ENCODE data around the gene ZIC4. TPM values are rescaled to one million over a fixed set of nuclear protein-coding genes. Genes with fewer than 3 reads are reported as not detected.

The ZIC4 gene
- total and polyA plus RNA-seq, 10 of the 15 experiments (the other 5 are each of a cell fraction or from before 2014, with no cell fraction given), result not detected

- H3K4me1 ChIP-seq (ENCODE audit: control insufficient read depth, insufficient read depth, low read length), result no peaks in the 10 kb centered on the region
- BruUV-seq (replicated peaks), result no TSS peak
- H3K4me3 ChIP-seq, result no peak overlapping the region
- CTCF ChIA-PET, result no interaction called here
- DNase-seq (ENCODE audit: low read depth, low spot score), result no peak
- no peak overlapping the region for H3K27ac ChIP-seq (ENCODE audit: control insufficient read depth, insufficient read depth)
- TF ChIP-seq RUNX3 (IDR thresholded peaks at IDR 0.05; ENCODE audit: low read length) (no peak), SMARCA5 (IDR thresholded peaks at IDR 0.05) (no peak), ZNF217 (IDR thresholded peaks at IDR 0.05) (no peak), NR2F1 (conservative IDR thresholded peaks at IDR 0.05) (no peak), SIN3A (IDR thresholded peaks at IDR 0.05; ENCODE audit: low read depth, low read length) (no peak), JUND (IDR thresholded peaks at IDR 0.05; ENCODE audit: low read depth, low read length) (no peak), TBL1XR1 (IDR thresholded peaks at IDR 0.05; ENCODE audit: low read depth, low read length) (no peak), TCF3 (IDR thresholded peaks at IDR 0.05; ENCODE audit: borderline replicate concordance, insufficient read depth, low read depth, low read length) (no peak), POU2F2 (IDR thresholded peaks at IDR 0.05; ENCODE audit: borderline replicate concordance, low read depth, low read length) (no peak), FOXK2 (IDR thresholded peaks at IDR 0.05) (no peak)
- H3K9me3 ChIP-seq (replicated peaks; ENCODE audit: control insufficient read depth, insufficient read depth, low read length), result no peaks in the 10 kb centered on the region
- POLR2A ChIA-PET, result no interaction called here
- H3K27me3 ChIP-seq (replicated peaks in 1 of 2; ENCODE audit: control insufficient read depth in 2 of 2, insufficient read depth in 2 of 2, low read length in 1 of 2), result peaks cover 0 to 3% of the 10 kb centered on the region in 2 experiments; a peak in 1 of 4 replicates
- no peak overlapping the region for H2AFZ ChIP-seq (ENCODE audit: control insufficient read depth, low read depth, low read length)
- RAD21 ChIA-PET (ENCODE audit: unreplicated experiment), result interaction anchor here (0.7 kb wide), 1 partner anchor 1092 kb away, joined by 3 read pairs; no protein-coding TSS in a partner anchor
- FAIRE-seq, result no peak
- no peak for ATAC-seq
- H3K9ac ChIP-seq (ENCODE audit: control insufficient read depth, insufficient read depth, low read length), result no peak overlapping the region
- in situ Hi-C loops (cut with MboI) (no loop called here), intact Hi-C loops (cut with micrococcal nuclease; ENCODE audit: unreplicated experiment) (no loop called here)
- no peaks in the 10 kb centered on the region for H4K20me1 ChIP-seq (ENCODE audit: control insufficient read depth, insufficient read depth)
- H3K4me2 ChIP-seq (ENCODE audit: control insufficient read depth, insufficient read depth), result no peak overlapping the region
- SMC1A ChIA-PET (ENCODE audit: uncharacterized antibody, unreplicated experiment), result no interaction called here
- H3K36me3 ChIP-seq (ENCODE audit: control insufficient read depth in 2 of 2, insufficient read depth in 2 of 2, low read length in 1 of 2), result no peaks in the 10 kb centered on the region
- WGBS (ENCODE audit: insufficient coverage, insufficient replicate concordance, low lambda C conversion rate, missing lambda C conversion rate), result 58% methylated on average over 2 of the region's 2 CpGs
- no peaks in the 10 kb centered on the region for H3K79me2 ChIP-seq (ENCODE audit: control insufficient read depth, insufficient read depth, low read length)
These were observed 22.4 kb upstream of the ZIC4 start for GRCh38 chr3:147428754-147429153.

DNA sequence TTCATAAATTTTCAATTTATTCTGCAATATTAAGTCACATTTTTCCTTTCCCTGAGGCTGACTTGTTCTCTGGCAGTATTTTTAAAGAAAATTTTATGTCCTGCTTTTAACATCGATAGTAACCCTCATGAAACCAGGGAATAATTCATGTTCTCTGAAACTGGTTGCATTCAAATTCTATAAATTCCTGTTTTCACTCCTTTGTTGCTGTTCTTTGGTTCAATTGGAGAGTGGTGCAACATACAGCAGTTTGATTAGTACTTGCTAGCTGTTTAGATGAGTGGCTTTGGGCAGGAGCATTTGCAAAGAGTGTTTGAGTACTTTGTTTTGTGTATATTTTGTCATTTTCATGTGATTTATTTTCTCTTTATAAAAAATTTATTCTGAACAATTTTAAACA lies 22.0 kb upstream of the ZIC4 start:
- no peak for ATAC-seq
- Histone ChIP-seq H4K20me1 (ENCODE audit: control insufficient read depth, insufficient read depth) (no peaks in the 10 kb centered on the region), H3K4me1 (ENCODE audit: control insufficient read depth, insufficient read depth, low read length) (no peaks in the 10 kb centered on the region), H3K4me2 (ENCODE audit: control insufficient read depth, insufficient read depth) (no peak overlapping the region), H3K27me3 (replicated peaks in 1 of 2; ENCODE audit: control insufficient read depth in 2 of 2, insufficient read depth in 2 of 2, low read length in 1 of 2) (peaks cover 0 to 7% of the 10 kb centered on the region in 2 experiments; a peak in 1 of 4 replicates), H3K79me2 (ENCODE audit: control insufficient read depth, insufficient read depth, low read length) (no peaks in the 10 kb centered on the region), H2AFZ (ENCODE audit: control insufficient read depth, low read depth, low read length) (no peak overlapping the region), H3K9me3 (replicated peaks; ENCODE audit: control insufficient read depth, insufficient read depth, low read length) (no peaks in the 10 kb centered on the region), H3K27ac (ENCODE audit: control insufficient read depth, insufficient read depth) (no peak overlapping the region), H3K36me3 (ENCODE audit: control insufficient read depth in 2 of 2, insufficient read depth in 2 of 2, low read length in 1 of 2) (no peaks in the 10 kb centered on the region), H3K9ac (ENCODE audit: control insufficient read depth, insufficient read depth, low read length) (no peak overlapping the region), H3K4me3 (no peak overlapping the region)
- ChIA-PET RAD21 (ENCODE audit: unreplicated experiment) (no interaction called here), POLR2A (no interaction called here), CTCF (no interaction called here), SMC1A (ENCODE audit: uncharacterized antibody, unreplicated experiment) (no interaction called here)
- intact Hi-C loops (cut with micrococcal nuclease; ENCODE audit: unreplicated experiment), result no loop called here
- in situ Hi-C loops (cut with MboI), result no loop called here
- no TSS peak for BruUV-seq (replicated peaks)
- WGBS (ENCODE audit: insufficient coverage, insufficient replicate concordance, low lambda C conversion rate, missing lambda C conversion rate), result 31% methylated on average over 1 of the region's 1 CpG
- no peak for DNase-seq (ENCODE audit: low read depth, low spot score)
- no peak for FAIRE-seq
- TF ChIP-seq BCL11A (IDR thresholded peaks at IDR 0.05; ENCODE audit: low read depth, low read length) (no peak), NFYB (IDR thresholded peaks at IDR 0.05; ENCODE audit: insufficient read depth, low read depth, low read length) (no peak), NBN (IDR thresholded peaks at IDR 0.05) (no peak), SPI1 (IDR thresholded peaks at IDR 0.05; ENCODE audit: borderline replicate concordance, insufficient read depth, low read depth, low read length) (no peak), YBX1 (IDR thresholded peaks at IDR 0.05) (no peak), PAX5 (IDR thresholded peaks at IDR 0.05; ENCODE audit: borderline replicate concordance, low read depth, low read length) (no peak), LARP7 (IDR thresholded peaks at IDR 0.05) (no peak), EZH2 (IDR thresholded peaks at IDR 0.05; ENCODE audit: borderline replicate concordance, control insufficient read depth, low read depth, low read length) (no peak), SRF (IDR thresholded peaks at IDR 0.05; ENCODE audit: low read depth in 2 of 2, low read length in 2 of 2) (no peak), KAT2A (conservative IDR thresholded peaks at IDR 0.05; ENCODE audit: control insufficient read depth, low read depth, low read length) (no peak), ASH2L (IDR thresholded peaks at IDR 0.05; ENCODE audit: borderline replicate concordance, low read depth) (no peak), FOXK2 (IDR thresholded peaks at IDR 0.05) (no peak), TBL1XR1 (IDR thresholded peaks at IDR 0.05; ENCODE audit: low read depth, low read length) (no peak), EP300 (IDR thresholded peaks at IDR 0.05; ENCODE audit: borderline replicate concordance in 1 of 2, control insufficient read depth in 1 of 2, low read depth in 2 of 2, low read length in 2 of 2) (no peak), EGR1 (IDR thresholded peaks at IDR 0.05; ENCODE audit: borderline replicate concordance in 1 of 2, low read depth in 2 of 2, low read length in 2 of 2) (no peak)

Data from GM12878 (cell line).